ENCODE data around the gene RALGDS. TPM values are rescaled to one million over a fixed set of nuclear protein-coding genes. Genes with fewer than 3 reads are reported as not detected.

Gene RALGDS
- total RNA-seq, 4 donors from 2014 or later = 53.4 to 71.1 (median 55.3) TPM

DNA sequence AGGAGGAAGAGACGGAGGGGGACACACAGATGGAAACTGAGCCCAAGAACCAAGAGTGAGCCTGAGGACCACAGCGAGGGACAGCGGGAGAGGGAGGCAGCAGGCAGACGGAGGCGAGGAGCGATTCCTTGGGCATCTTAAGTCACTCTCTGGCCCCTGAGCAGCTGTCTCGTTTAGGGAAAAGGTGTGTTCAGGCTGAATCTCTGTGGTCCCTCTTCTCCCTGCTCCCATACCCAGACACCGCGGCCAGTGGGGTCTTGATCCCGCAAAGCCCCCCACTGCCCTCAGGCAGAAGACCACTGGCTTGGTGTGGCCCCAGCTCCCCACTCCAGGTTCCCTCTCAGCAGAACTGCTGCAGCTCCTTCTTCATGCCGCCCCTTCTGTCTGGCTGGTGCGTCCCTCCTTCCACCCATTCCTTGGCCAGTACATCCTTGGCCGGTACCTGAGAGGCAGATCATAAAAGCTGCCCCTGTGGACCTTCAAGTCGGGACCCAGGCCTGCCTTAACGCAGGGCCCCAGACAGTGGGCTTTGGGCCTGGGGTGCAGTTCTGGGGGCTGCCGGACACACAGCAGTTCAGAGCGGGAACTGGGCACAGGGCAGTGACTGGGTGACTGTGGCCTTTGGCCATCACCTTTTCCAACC lies 5.8 kb upstream of the RALGDS start:
- Histone ChIP-seq H3K36me3 (peaks cover 0 to 4% (median 0%) of the 10 kb centered on the region in 3 donors), H3K27ac (peak overlapping the region; percentile 75 to 96 (median 90)), H3K4me1 (peaks cover 57 to 92% (median 70%) of the 10 kb centered on the region in 3 donors), H3K4me3 (peak overlapping the region in 2 of 4 donors; percentile 39 to 58), H3K27me3 (no peaks in the 10 kb centered on the region), H3K9me3 (no peaks in the 10 kb centered on the region)
- TF ChIP-seq POLR2A (IDR thresholded peaks at IDR 0.05) = no peak
- TF ChIP-seq, protein P1, sequence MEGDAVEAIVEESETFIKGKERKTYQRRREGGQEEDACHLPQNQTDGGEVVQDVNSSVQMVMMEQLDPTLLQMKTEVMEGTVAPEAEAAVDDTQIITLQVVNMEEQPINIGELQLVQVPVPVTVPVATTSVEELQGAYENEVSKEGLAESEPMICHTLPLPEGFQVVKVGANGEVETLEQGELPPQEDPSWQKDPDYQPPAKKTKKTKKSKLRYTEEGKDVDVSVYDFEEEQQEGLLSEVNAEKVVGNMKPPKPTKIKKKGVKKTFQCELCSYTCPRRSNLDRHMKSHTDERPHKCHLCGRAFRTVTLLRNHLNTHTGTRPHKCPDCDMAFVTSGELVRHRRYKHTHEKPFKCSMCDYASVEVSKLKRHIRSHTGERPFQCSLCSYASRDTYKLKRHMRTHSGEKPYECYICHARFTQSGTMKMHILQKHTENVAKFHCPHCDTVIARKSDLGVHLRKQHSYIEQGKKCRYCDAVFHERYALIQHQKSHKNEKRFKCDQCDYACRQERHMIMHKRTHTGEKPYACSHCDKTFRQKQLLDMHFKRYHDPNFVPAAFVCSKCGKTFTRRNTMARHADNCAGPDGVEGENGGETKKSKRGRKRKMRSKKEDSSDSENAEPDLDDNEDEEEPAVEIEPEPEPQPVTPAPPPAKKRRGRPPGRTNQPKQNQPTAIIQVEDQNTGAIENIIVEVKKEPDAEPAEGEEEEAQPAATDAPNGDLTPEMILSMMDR (IDR thresholded peaks at IDR 0.05) = no peak
- WGBS, 2 donors = 55 to 81% methylated on average over 12 to 16 of the region's 17 CpGs
- intact Hi-C loops (cut with DNase I) = no loop called here
- no peak for DNase-seq

DNA sequence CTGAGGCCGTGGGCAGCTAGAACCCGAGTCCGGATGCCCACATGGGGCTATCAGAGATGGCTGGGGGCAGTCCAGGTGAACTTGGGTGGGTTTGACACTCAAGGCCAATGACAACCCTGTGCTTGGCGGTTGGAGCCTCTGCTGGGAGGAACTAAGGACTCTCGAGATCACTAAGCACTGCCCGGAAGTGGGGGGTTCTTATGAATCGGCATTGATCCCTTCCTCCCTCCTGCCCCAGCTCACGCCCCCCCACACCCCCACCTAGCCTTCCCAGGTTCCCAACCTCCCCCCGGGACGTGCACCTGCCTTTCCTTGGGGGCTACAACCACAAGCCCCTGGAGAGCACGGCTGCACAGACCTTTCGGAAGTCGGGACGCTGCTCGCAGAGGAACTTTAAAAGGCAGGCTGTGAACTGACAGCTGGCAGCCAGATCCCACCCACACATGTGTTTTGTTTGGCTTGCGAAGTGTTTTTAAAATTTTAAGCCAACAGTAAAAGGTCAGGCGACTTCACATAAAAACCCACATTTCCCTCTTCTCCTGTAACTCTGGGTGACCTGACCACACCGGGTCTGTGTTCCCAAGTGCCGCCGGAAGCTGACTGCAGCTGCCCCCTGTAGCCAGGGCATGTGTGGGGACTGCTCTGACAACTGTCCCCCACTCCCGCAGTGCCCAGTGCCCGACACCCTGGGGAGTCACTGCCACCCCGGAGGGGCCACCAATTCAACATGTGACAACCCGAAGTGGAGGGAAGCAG lies 5.1 kb upstream of the RALGDS start:
- intact Hi-C loops (cut with DNase I) = no loop called here
- H3K27me3 ChIP-seq = no peaks in the 10 kb centered on the region
- no peaks in the 10 kb centered on the region for H3K36me3 ChIP-seq
- H3K9me3 ChIP-seq = no peaks in the 10 kb centered on the region
- DNase-seq = no peak
- H3K4me3 ChIP-seq = peak overlapping the region in 3 of 4 donors; percentile 22 to 58 (median 39)
- TF ChIP-seq POLR2A (IDR thresholded peaks at IDR 0.05) = no peak
- TF ChIP-seq, protein P1 (IDR thresholded peaks at IDR 0.05) = no peak
- peak overlapping the region; percentile 75 to 96 (median 90) for H3K27ac ChIP-seq
- 27 to 41% methylated on average over 9 to 12 of the region's 24 CpGs for WGBS, 2 donors
- peaks cover 58 to 92% (median 67%) of the 10 kb centered on the region in 3 donors for H3K4me1 ChIP-seq

DNA sequence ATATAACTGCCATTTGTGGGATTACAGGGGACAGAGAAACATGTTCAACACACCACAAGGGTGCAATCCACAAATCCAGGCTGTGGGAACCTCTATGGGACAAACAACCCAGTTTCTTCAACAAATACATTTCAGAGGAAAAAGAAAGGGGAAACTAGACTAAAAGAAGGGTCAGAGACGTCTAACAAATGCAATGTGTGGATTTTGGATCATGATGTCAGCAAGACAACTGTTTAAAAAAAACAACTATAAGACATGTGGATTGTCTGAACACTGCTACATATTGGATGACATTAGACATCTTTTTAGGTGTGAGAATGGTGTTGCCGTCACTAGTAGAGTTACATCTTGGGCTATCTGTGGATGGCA lies 3.9 kb upstream of the RALGDS start:
- no peak overlapping the region for H3K4me3 ChIP-seq
- H3K36me3 ChIP-seq = no peaks in the 10 kb centered on the region
- H3K4me1 ChIP-seq = peaks cover 63 to 92% (median 71%) of the 10 kb centered on the region in 3 donors
- no peak for DNase-seq
- TF ChIP-seq POLR2A (IDR thresholded peaks at IDR 0.05) = no peak
- TF ChIP-seq, protein P1 (IDR thresholded peaks at IDR 0.05) = no peak
- H3K9me3 ChIP-seq = no peaks in the 10 kb centered on the region
- peak overlapping the region in 3 of 4 donors; percentile 38 to 96 (median 95) for H3K27ac ChIP-seq
- H3K27me3 ChIP-seq = no peaks in the 10 kb centered on the region
- WGBS, 2 donors = 75 to 86% methylated on average over 2 of the region's 2 CpGs
- intact Hi-C loops (cut with DNase I) = no loop called here

DNA sequence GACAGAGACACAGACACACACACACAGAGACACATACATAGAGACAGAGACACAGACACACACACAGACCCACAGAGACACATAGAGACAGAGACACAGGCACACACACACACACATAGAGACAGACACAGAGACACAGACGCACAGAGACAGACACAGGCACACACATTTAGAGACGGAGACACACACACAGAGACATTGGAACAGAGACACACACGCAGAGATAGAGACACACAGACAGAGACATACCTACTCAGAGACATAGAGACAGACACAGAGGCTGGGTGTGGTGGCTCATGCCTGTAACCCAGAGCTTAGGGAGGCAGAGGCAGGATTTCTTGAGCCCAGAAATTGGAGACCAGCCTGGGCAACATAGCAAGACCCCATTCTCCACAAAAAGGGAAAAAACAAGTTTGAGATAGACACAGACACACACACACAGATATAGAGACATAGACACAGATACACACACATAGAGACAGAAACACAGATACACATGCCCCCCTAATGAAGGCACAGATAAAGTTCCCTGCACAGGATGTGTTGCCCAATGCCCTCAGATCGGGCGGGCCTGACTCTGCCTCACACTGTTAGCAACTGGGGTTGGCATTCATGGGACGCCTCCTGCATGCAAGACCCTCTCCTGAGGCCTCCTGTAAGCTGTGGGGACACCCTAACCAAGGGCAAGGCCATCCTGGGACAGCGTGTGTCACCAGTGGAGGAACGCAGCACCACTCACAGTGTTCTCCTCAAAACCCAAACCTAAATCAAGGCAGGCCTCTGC lies 3.3 kb upstream of the RALGDS start:
- no peaks in the 10 kb centered on the region for H3K9me3 ChIP-seq
- no peaks in the 10 kb centered on the region for H3K27me3 ChIP-seq
- peaks cover 63 to 92% (median 74%) of the 10 kb centered on the region in 3 donors for H3K4me1 ChIP-seq
- H3K4me3 ChIP-seq = no peak overlapping the region
- intact Hi-C loops (cut with DNase I) = no loop called here
- H3K36me3 ChIP-seq = no peaks in the 10 kb centered on the region
- DNase-seq = no peak
- WGBS, 2 donors = 89 to 95% methylated on average over 5 of the region's 8 CpGs
- TF ChIP-seq, protein P1 (IDR thresholded peaks at IDR 0.05) = no peak
- TF ChIP-seq POLR2A (IDR thresholded peaks at IDR 0.05) = no peak
- peak overlapping the region in 3 of 4 donors; percentile 38 to 96 (median 95) for H3K27ac ChIP-seq

Data from esophagus squamous epithelium (tissue), 5 donors.